SH-SY5Y (cell line): ENCODE results near the gene PRDM16.

Experiments used
- GATA2 ChIP-seq: IDR thresholded peaks from 2 replicates; pipeline ENCODE4 v1.6.1; 2011; ENCODE audit warnings: mild to moderate bottlenecking, low read depth, low read length
- GATA3 ChIP-seq: IDR thresholded peaks from 2 replicates; pipeline ENCODE4 v1.6.1; 2011; ENCODE audit warnings: low read depth, mild to moderate bottlenecking, low read length, moderate library complexity

DNA sequence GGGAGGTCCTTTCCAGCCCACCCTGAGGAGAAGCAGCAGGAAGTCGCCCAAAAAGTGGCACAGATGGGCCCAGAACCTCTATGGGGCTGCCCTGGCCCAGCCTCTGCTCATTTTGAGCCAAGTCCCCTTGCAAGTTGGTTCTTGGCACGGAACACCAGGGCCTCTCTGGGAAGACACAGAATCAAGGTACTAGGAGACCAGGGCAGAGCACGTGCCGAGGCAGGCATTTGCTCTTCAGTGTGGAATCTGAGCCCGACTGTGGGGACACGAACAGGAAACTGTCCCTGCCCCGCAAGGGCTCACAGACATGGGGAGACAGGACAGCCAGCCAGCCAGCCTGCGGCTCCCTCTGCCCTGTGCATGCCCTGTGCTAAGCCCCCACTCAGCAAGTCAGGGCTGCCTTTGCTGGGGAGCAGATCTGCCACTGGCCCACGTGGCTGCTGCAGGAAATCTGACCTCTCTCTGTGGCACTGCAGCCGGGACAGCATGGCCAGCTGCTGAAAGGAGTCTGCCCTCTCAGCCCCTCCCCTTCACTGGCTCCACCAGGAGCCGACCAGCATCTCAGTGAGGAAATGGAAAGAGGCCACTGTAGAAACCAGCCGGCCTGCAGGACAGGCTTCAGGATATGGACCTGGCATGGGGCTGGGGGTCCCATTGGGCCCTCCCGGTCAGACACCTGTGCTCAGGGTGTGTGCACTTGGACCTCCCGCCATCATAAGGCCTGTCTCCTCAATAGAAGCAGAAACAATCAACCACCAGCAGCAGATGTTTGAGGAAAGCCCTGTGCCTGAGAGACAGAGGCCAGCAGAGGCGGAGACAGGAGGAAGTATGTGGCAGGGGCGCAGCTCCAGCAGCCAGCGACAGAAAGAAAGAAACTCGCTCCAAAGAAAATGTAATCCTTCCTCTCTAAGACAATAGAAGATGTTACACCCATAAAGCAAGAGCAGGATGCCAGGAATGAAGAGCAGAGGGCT, 389.2 kb downstream of the PRDM16 start:
- no peak for TF ChIP-seq GATA2
- TF ChIP-seq GATA3 = no peak
